ENCODE results near the gene AHCYL2.
"Not testable (repeated sequence)": the region's sequence is repeated elsewhere in the genome, so short reads cannot be mapped to it uniquely, and the experiment has no call there.

Gene AHCYL2

GRCh38 chr7:129203050-129203741 lies 21.6 kb upstream of the AHCYL2 start:
- H3K36me3 Mint-ChIP-seq: no peaks in the 10 kb centered on the region
- peaks cover 13% of the 10 kb centered on the region for H3K4me1 Mint-ChIP-seq
- no peak for ATAC-seq
- no peak overlapping the region for H3K4me3 Mint-ChIP-seq
- no peak overlapping the region for H3K27ac Mint-ChIP-seq
- H3K9me3 Mint-ChIP-seq: no peaks in the 10 kb centered on the region
- H3K27me3 Mint-ChIP-seq: no peaks in the 10 kb centered on the region

GRCh38 chr7:129205126-129205818 lies 19.6 kb upstream of the AHCYL2 start:
- Mint-ChIP-seq H3K36me3 (no peaks in the 10 kb centered on the region), H3K9me3 (no peaks in the 10 kb centered on the region), H3K4me3 (peak overlapping the region; percentile 73), H3K4me1 (peaks cover 15% of the 10 kb centered on the region), H3K27me3 (no peaks in the 10 kb centered on the region), H3K27ac (peak overlapping the region; percentile 83)
- ATAC-seq: peak; percentile 85

GRCh38 chr7:129205987-129206785 lies 18.6 kb upstream of the AHCYL2 start:
- peak overlapping the region; percentile 83 for H3K27ac Mint-ChIP-seq
- no peaks in the 10 kb centered on the region for H3K27me3 Mint-ChIP-seq
- no peaks in the 10 kb centered on the region for H3K36me3 Mint-ChIP-seq
- H3K9me3 Mint-ChIP-seq: no peaks in the 10 kb centered on the region
- ATAC-seq: peak; percentile 54
- no peak overlapping the region for H3K4me3 Mint-ChIP-seq
- peaks cover 19% of the 10 kb centered on the region for H3K4me1 Mint-ChIP-seq

GRCh38 chr7:129208667-129209066 lies 16.2 kb upstream of the AHCYL2 start:
- no peak for ATAC-seq
- H3K4me1 Mint-ChIP-seq: peaks cover 19% of the 10 kb centered on the region
- H3K27me3 Mint-ChIP-seq: no peaks in the 10 kb centered on the region
- H3K36me3 Mint-ChIP-seq: no peaks in the 10 kb centered on the region
- no peaks in the 10 kb centered on the region for H3K9me3 Mint-ChIP-seq
- H3K27ac Mint-ChIP-seq: peak overlapping the region; percentile 19
- H3K4me3 Mint-ChIP-seq: no peak overlapping the region

DNA sequence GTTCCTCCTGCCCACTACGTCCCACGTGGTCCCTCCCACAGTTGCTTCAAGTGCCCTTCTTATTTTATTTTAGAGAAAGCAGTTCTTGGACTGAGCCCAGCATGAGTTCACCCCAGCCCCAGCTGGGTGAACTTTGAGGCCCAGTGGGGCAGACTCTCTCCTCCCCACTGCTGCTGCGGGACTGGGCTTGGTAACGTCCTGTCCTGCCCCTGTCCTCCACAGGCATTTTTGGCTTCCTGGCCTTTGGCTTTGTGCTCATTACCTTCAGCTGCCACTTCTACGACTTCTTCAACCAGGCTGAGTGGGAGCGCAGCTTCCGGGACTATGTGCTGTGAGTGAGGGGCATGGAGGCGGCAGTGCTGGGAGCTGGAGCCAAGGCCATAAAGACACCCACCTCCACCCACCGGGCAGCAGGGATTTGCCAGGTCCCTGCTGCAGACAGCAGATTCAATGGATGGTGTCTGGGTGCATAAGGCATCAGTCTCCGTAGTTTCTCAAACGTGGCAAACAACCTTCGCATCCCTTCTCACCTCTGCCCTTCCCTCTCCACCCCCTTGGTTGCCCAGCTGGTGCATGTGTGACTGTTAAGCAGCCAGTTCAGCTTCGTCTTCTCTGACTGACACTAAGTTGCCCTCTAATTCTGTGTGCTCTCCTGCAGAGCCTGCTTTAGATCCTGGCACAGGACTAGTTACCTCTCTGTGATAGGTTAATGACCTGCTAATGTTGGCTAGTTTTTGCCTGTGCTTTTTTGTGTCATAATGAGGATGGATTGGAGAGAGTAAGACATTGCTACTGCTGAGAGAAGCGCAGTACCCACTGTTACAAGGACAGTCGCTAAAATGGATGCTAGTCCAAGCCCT lies 15.5 kb upstream of the AHCYL2 start:
- Mint-ChIP-seq H3K4me3 (no peak overlapping the region), H3K36me3 (no peaks in the 10 kb centered on the region), H3K9me3 (no peaks in the 10 kb centered on the region), H3K4me1 (peaks cover 25% of the 10 kb centered on the region), H3K27ac (no peak overlapping the region), H3K27me3 (no peaks in the 10 kb centered on the region)
- no peak for ATAC-seq

GRCh38 chr7:129210256-129210988 lies 14.4 kb upstream of the AHCYL2 start:
- H3K4me3 Mint-ChIP-seq: no peak overlapping the region
- peaks cover 20% of the 10 kb centered on the region for H3K4me1 Mint-ChIP-seq
- no peak overlapping the region for H3K27ac Mint-ChIP-seq
- peak; percentile 82 for ATAC-seq
- H3K9me3 Mint-ChIP-seq: no peaks in the 10 kb centered on the region
- H3K27me3 Mint-ChIP-seq: no peaks in the 10 kb centered on the region
- no peaks in the 10 kb centered on the region for H3K36me3 Mint-ChIP-seq

DNA sequence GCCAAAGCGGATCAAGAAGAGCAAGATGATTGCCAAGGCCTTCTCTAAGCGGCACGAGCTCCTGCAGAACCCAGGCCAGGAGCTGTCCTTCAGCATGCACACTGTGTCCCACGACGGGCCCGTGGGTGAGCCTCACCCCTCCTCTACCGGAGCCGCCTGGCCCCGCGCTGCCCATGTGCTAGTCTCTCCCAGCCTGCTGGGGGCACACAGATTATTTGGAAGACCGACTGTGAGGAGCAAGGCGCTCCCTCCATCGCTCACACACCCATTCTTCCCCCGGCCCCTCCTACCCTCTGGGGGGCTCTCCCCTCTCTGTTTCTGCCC lies 13.9 kb upstream of the AHCYL2 start:
- no peak for ATAC-seq
- H3K4me1 Mint-ChIP-seq: peaks cover 15% of the 10 kb centered on the region
- H3K27me3 Mint-ChIP-seq: no peaks in the 10 kb centered on the region
- no peaks in the 10 kb centered on the region for H3K9me3 Mint-ChIP-seq
- H3K4me3 Mint-ChIP-seq: no peak overlapping the region
- no peaks in the 10 kb centered on the region for H3K36me3 Mint-ChIP-seq
- no peak overlapping the region for H3K27ac Mint-ChIP-seq

DNA sequence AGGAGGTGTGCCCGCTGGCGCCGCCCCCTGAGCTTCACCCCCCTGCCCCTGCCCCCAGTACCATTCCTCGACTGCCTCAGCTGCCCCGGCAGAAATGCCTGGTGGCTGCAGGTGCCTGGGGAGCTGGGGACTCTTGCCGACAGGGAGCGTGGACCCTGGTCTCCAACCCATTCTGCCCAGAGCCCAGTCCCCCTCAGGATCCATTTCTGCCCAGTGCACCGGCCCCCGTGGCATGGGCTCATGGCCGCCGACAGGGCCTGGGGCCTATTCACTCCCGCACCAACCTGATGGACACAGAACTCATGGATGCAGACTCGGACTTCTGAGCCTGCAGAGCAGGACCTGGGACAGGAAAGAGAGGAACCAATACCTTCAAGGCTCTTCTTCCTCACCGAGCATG lies 12.7 kb upstream of the AHCYL2 start:
- ATAC-seq: no peak
- H3K9me3 Mint-ChIP-seq: no peaks in the 10 kb centered on the region
- H3K27me3 Mint-ChIP-seq: no peaks in the 10 kb centered on the region
- no peak overlapping the region for H3K4me3 Mint-ChIP-seq
- H3K36me3 Mint-ChIP-seq: no peaks in the 10 kb centered on the region
- H3K4me1 Mint-ChIP-seq: peaks cover 12% of the 10 kb centered on the region
- H3K27ac Mint-ChIP-seq: no peak overlapping the region

DNA sequence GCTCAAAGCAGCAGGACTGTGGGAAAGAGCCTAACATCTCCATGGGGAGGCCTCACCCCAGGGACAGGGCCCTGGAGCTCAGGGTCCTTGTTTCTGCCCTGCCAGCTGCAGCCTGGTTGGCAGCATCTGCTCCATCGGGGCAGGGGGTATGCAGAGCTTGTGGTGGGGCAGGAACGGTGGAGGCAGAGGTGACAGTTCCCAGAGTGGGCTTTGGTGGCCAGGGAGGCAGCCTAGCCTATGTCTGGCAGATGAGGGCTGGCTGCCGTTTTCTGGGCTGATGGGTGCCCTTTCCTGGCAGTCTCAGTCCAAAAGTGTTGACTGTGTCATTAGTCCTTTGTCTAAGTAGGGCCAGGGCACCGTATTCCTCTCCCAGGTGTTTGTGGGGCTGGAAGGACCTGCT lies 12.2 kb upstream of the AHCYL2 start:
- H3K9me3 Mint-ChIP-seq: no peaks in the 10 kb centered on the region
- ATAC-seq: no peak
- H3K4me1 Mint-ChIP-seq: peaks cover 12% of the 10 kb centered on the region
- no peaks in the 10 kb centered on the region for H3K27me3 Mint-ChIP-seq
- H3K4me3 Mint-ChIP-seq: no peak overlapping the region
- H3K36me3 Mint-ChIP-seq: no peaks in the 10 kb centered on the region
- no peak overlapping the region for H3K27ac Mint-ChIP-seq

GRCh38 chr7:129213828-129214227 lies 11.0 kb upstream of the AHCYL2 start:
- H3K27ac Mint-ChIP-seq: no peak overlapping the region
- H3K27me3 Mint-ChIP-seq: no peaks in the 10 kb centered on the region
- no peaks in the 10 kb centered on the region for H3K36me3 Mint-ChIP-seq

GRCh38 chr7:129215691-129216090 lies 9.1 kb upstream of the AHCYL2 start:
- not testable (repeated sequence) for ATAC-seq, H3K9me3 Mint-ChIP-seq

More at GRCh38 chr7:129213828-129214227, 11.0 kb upstream of the AHCYL2 start:
- Mint-ChIP-seq H3K9me3 (no peaks in the 10 kb centered on the region), H3K4me3 (no peak overlapping the region), H3K4me1 (peaks cover 17% of the 10 kb centered on the region)
- ATAC-seq: peak; percentile 43

DNA sequence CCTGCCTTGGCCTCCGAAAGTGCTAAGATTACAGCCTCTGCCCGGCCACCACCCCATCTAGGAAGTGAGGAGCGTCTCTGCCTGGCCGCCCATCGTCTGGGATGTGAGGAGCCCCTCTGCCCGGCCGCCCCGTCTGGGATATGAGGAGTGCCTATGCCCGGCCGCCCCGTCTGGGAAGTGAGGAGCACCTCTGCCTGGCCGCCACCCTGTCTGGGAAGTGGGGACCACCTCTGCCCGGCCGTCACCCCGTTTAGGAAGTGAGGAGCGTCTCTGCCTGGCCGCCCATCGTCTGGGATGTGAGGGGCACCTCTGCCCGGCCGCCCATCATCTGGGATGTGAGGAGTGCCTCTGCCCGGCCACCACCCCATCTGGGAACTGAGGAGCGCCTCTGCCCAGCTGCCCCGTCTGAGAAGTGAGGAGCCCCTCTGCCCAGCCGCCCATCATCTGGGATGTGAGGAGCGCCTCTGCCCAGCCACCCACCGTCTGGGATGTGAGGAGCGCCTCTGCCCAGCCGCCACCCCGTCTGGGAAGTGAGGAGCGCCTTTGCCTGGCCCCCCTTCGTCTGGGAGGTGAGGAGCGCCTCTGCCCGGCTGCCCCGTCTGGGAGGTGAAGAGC lies 8.6 kb upstream of the AHCYL2 start:
- H3K9me3 Mint-ChIP-seq, H3K4me3 Mint-ChIP-seq, H3K36me3 Mint-ChIP-seq, ATAC-seq, H3K27ac Mint-ChIP-seq, H3K27me3 Mint-ChIP-seq: not testable (repeated sequence)
- peaks cover 13% of the 10 kb centered on the region for H3K4me1 Mint-ChIP-seq

More at GRCh38 chr7:129215691-129216090, 9.1 kb upstream of the AHCYL2 start:
- not testable (repeated sequence) for H3K4me3 Mint-ChIP-seq, H3K36me3 Mint-ChIP-seq, H3K27ac Mint-ChIP-seq, H3K27me3 Mint-ChIP-seq
- peaks cover 13% of the 10 kb centered on the region for H3K4me1 Mint-ChIP-seq

DNA sequence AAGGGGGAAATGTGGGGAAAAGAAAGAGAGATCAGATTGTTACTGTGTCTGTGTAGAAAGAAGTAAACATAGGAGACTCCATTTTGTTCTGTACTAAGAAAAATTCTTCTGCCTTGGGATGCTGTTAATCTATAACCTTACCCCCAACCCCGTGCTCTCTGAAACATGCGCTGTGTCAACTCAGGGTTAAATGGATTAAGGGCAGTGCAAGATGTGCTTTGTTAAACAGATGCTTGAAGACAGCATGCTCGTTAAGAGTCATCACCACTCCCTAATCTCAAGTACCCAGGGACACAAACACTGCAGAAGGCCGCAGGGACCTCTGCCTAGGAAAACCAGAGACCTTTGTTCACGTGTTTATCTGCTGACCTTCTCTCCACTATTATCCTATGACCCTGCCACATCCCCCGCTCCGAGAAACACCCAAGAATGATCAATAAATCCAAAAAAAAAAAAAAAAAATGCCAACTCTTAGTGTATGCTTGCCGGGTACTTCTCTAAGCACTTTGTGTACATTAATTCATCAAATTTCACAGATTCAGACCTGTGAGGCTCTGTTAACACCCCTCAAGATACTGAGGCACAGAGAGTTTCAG lies 7.9 kb upstream of the AHCYL2 start:
- H3K27ac Mint-ChIP-seq, H3K9me3 Mint-ChIP-seq, ATAC-seq, H3K36me3 Mint-ChIP-seq, H3K27me3 Mint-ChIP-seq, H3K4me3 Mint-ChIP-seq: not testable (repeated sequence)
- peaks cover 15% of the 10 kb centered on the region for H3K4me1 Mint-ChIP-seq

Measured in stimulated activated memory B cell treated with anti-CD40 and anti-IgM and Interleukin-4, amounts not matched to agents 10 μg/mL and 1 μg/mL and 100 μg/mL, for 72 hours (primary cell).